ENCODE measurements around the gene SNX8.

DNA sequence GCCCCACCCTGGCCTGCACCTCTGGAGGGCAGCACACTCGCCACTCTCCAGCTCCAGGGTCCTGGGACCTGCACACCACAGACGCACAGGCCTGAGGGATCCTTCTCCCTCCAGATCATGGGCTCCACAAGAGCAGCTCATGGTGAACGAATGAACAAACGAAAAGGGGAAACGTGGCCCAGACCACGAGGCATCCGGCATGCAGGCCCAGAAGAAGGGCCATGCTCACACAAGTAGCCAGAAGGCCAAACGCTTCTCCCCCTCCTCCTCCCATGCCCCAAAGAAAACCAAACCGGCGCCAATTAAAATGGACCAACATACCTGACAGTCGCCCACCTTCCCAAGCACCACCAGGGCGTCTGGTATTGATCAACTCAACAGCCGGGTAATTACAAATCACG is 111.9 kb downstream of the SNX8 start:
- TF ChIP-seq, protein P1, sequence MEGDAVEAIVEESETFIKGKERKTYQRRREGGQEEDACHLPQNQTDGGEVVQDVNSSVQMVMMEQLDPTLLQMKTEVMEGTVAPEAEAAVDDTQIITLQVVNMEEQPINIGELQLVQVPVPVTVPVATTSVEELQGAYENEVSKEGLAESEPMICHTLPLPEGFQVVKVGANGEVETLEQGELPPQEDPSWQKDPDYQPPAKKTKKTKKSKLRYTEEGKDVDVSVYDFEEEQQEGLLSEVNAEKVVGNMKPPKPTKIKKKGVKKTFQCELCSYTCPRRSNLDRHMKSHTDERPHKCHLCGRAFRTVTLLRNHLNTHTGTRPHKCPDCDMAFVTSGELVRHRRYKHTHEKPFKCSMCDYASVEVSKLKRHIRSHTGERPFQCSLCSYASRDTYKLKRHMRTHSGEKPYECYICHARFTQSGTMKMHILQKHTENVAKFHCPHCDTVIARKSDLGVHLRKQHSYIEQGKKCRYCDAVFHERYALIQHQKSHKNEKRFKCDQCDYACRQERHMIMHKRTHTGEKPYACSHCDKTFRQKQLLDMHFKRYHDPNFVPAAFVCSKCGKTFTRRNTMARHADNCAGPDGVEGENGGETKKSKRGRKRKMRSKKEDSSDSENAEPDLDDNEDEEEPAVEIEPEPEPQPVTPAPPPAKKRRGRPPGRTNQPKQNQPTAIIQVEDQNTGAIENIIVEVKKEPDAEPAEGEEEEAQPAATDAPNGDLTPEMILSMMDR (IDR thresholded peaks at IDR 0.05) = no peak
- no peak for TF ChIP-seq POLR2A (IDR thresholded peaks at IDR 0.05)

Data from lower leg skin (tissue), 3 donors.